ENCODE results near the gene NCOA7. TPM values are rescaled to one million over a fixed set of nuclear protein-coding genes. Genes with fewer than 3 reads are reported as not detected.

Gene NCOA7
- total RNA-seq, 1 experiment from 2014 or later, result 67.9 TPM

DNA sequence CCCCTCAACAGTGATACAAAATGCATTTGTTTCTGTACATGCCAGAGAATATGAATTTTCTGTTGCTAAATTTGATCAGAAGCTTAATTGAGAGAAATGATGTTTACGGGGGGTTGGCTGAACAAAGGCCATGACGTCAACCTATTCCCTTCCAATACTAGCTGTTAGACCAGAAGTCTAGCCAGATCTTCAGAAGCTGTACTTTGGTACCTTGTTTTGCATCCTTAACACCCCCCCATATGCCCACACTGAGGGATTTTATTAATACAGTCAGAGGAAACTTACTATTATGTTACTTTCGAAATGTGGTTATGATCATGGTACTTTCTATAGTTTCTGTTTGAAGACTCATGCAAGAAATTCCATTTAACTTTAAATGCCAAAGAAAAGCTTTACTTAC, 3.1 kb downstream of the NCOA7 start:
- Mint-ChIP-seq H3K9me3 (ENCODE audit: unreplicated experiment) (no peaks in the 10 kb centered on the region), H3K4me1 (ENCODE audit: low read depth, unreplicated experiment) (peaks cover 21% of the 10 kb centered on the region), H3K4me3 (ENCODE audit: unreplicated experiment) (no peak overlapping the region), H3K36me3 (ENCODE audit: insufficient read depth, unreplicated experiment) (peaks cover 2% of the 10 kb centered on the region), H3K27ac (ENCODE audit: unreplicated experiment) (no peak overlapping the region), H3K27me3 (ENCODE audit: insufficient read depth, unreplicated experiment) (no peaks in the 10 kb centered on the region)
- Histone ChIP-seq H3K4me1 (peaks cover 42% of the 10 kb centered on the region), H3K27me3 (replicated peaks; ENCODE audit: control insufficient read depth, insufficient read depth, low read length) (no peaks in the 10 kb centered on the region), H3K36me3 (ENCODE audit: control insufficient read depth, insufficient read depth, low read length) (0 out of 2 replicates have a peak, but pooled peaks cover 1% of the 10 kb centered on the region), H3K4me3 (ENCODE audit: low read depth, low read length) (no peak overlapping the region), H3K9me3 (no peaks in the 10 kb centered on the region)
- POLR2A ChIA-PET, result no interaction called here
- CTCF ChIA-PET, result no interaction called here
- TF ChIP-seq, protein P1, sequence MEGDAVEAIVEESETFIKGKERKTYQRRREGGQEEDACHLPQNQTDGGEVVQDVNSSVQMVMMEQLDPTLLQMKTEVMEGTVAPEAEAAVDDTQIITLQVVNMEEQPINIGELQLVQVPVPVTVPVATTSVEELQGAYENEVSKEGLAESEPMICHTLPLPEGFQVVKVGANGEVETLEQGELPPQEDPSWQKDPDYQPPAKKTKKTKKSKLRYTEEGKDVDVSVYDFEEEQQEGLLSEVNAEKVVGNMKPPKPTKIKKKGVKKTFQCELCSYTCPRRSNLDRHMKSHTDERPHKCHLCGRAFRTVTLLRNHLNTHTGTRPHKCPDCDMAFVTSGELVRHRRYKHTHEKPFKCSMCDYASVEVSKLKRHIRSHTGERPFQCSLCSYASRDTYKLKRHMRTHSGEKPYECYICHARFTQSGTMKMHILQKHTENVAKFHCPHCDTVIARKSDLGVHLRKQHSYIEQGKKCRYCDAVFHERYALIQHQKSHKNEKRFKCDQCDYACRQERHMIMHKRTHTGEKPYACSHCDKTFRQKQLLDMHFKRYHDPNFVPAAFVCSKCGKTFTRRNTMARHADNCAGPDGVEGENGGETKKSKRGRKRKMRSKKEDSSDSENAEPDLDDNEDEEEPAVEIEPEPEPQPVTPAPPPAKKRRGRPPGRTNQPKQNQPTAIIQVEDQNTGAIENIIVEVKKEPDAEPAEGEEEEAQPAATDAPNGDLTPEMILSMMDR (IDR thresholded peaks at IDR 0.05; ENCODE audit: insufficient read depth in 1 of 2, low read depth in 1 of 2, low read length in 1 of 2, severe bottlenecking in 1 of 2, unreplicated experiment in 1 of 2), result no peak
- no peak for DNase-seq
- BruUV-seq (replicated peaks), result no TSS peak
- intact Hi-C loops (cut with micrococcal nuclease; ENCODE audit: unreplicated experiment), result loop anchor here (5.0 kb wide), 1 partner anchor 63 kb away; no protein-coding TSS in a partner anchor

GRCh38 chr6:125794342-125795137, 3.8 kb downstream of the NCOA7 start:
- intact Hi-C loops (cut with micrococcal nuclease; ENCODE audit: unreplicated experiment), result loop anchor here (5.0 kb wide), 1 partner anchor 63 kb away; no protein-coding TSS in a partner anchor
- H3K27me3 Mint-ChIP-seq (ENCODE audit: insufficient read depth, unreplicated experiment), result no peaks in the 10 kb centered on the region
- no peaks in the 10 kb centered on the region for H3K9me3 Mint-ChIP-seq (ENCODE audit: unreplicated experiment)
- H3K4me1 Mint-ChIP-seq (ENCODE audit: low read depth, unreplicated experiment), result peaks cover 26% of the 10 kb centered on the region
- no peak overlapping the region for H3K27ac Mint-ChIP-seq (ENCODE audit: unreplicated experiment)
- no peaks in the 10 kb centered on the region for H3K27me3 ChIP-seq (replicated peaks; ENCODE audit: control insufficient read depth, insufficient read depth, low read length)
- H3K4me1 ChIP-seq, result peaks cover 42% of the 10 kb centered on the region
- H3K36me3 ChIP-seq (ENCODE audit: control insufficient read depth, insufficient read depth, low read length), result 0 out of 2 replicates have a peak, but pooled peaks cover 1% of the 10 kb centered on the region
- ChIA-PET POLR2A (no interaction called here), CTCF (no interaction called here)
- H3K9me3 ChIP-seq, result no peaks in the 10 kb centered on the region
- peaks cover 9% of the 10 kb centered on the region for H3K36me3 Mint-ChIP-seq (ENCODE audit: insufficient read depth, unreplicated experiment)
- no TSS peak for BruUV-seq (replicated peaks)
- no peak overlapping the region for H3K4me3 ChIP-seq (ENCODE audit: low read depth, low read length)
- TF ChIP-seq, protein P1 (IDR thresholded peaks at IDR 0.05; ENCODE audit: insufficient read depth in 1 of 2, low read depth in 1 of 2, low read length in 1 of 2, severe bottlenecking in 1 of 2, unreplicated experiment in 1 of 2), result no peak
- no peak overlapping the region for H3K4me3 Mint-ChIP-seq (ENCODE audit: unreplicated experiment)
- no peak for DNase-seq

- Mint-ChIP-seq H3K36me3 (ENCODE audit: insufficient read depth, unreplicated experiment) (peaks cover 9% of the 10 kb centered on the region), H3K4me3 (ENCODE audit: unreplicated experiment) (no peak overlapping the region), H3K4me1 (ENCODE audit: low read depth, unreplicated experiment) (peaks cover 26% of the 10 kb centered on the region), H3K27me3 (ENCODE audit: insufficient read depth, unreplicated experiment) (no peaks in the 10 kb centered on the region), H3K9me3 (ENCODE audit: unreplicated experiment) (no peaks in the 10 kb centered on the region), H3K27ac (ENCODE audit: unreplicated experiment) (no peak overlapping the region)
- BruUV-seq (replicated peaks), result no TSS peak
- Histone ChIP-seq H3K4me3 (ENCODE audit: low read depth, low read length) (no peak overlapping the region), H3K9me3 (no peaks in the 10 kb centered on the region), H3K4me1 (peaks cover 44% of the 10 kb centered on the region), H3K36me3 (ENCODE audit: control insufficient read depth, insufficient read depth, low read length) (0 out of 2 replicates have a peak, but pooled peaks cover 1% of the 10 kb centered on the region), H3K27me3 (replicated peaks; ENCODE audit: control insufficient read depth, insufficient read depth, low read length) (no peaks in the 10 kb centered on the region)
- POLR2A ChIA-PET, result no interaction called here
- intact Hi-C loops (cut with micrococcal nuclease; ENCODE audit: unreplicated experiment), result no loop called here
- CTCF ChIA-PET, result no interaction called here
- DNase-seq, result no peak
- TF ChIP-seq, protein P1 (IDR thresholded peaks at IDR 0.05; ENCODE audit: insufficient read depth in 1 of 2, low read depth in 1 of 2, low read length in 1 of 2, severe bottlenecking in 1 of 2, unreplicated experiment in 1 of 2), result no peak
Observed at GRCh38 chr6:125795301-125795700, 4.5 kb downstream of the NCOA7 start.

Measured in Caco-2 (cell line).